GM12878 (cell line): ENCODE measurements around the gene RFXANK. TPM values are rescaled to one million over a fixed set of nuclear protein-coding genes. Genes with fewer than 3 reads are reported as not detected.
A peak's percentile ranks its signal among the peaks of the same experiment; 100 is the strongest.

ENCODE experiments used
- ATAC-seq: fragments of 200-7000 bp; cut with Tn5 transposase; 3 replicates; pipeline ENCODE4 v1.9.1; 2020; ENCODE audit warnings: mild to moderate bottlenecking, moderate library complexity
- BruUV-seq: library from RNA; stranded (reverse); fragments of 400-500 nt; replicated peaks from 2 replicates; lab custom pipeline; 2021; lab: Mats Ljungman, UMichigan
- CTCF ChIA-PET: fragments of 300-600 bp; sonication (Branson Sonifier 250); formaldehyde crosslinking; extraction: SDS; loops from one replicate; lab custom pipeline; 2021; ENCODE audit warnings: inconsistent platforms; lab: Yijun Ruan, JAX
- POLR2A ChIA-PET: fragments of 350-600 bp; formaldehyde crosslinking; extraction: SDS; loops from one replicate; lab custom pipeline; 2021; ENCODE audit warnings: inconsistent platforms; lab: Charles Lee
- RAD21 ChIA-PET: fragments of 300-600 bp; sonication (Branson Sonifier 250); formaldehyde crosslinking; loops from one replicate; lab custom pipeline; 2023; ENCODE audit warnings: antibody characterized with exemption; ENCODE audit not compliant: unreplicated experiment; lab: Charles Lee
- SMC1A ChIA-PET: fragments of 300-600 bp; sonication (Branson Sonifier 250); formaldehyde crosslinking; loops from one replicate; lab custom pipeline; 2023; ENCODE audit not compliant: unreplicated experiment, uncharacterized antibody; lab: Charles Lee
- DNase-seq: peaks from one replicate; pipeline ENCODE4 v3.0.0-alpha.2; 2011; ENCODE audit warnings: low read depth, low spot score
- FAIRE-seq: peaks from 3 replicates; lab custom pipeline; 2011; peaks lifted over from hg19 to GRCh38; lab: Jason Lieb, UNC
- H2AFZ ChIP-seq: 2 replicates; pipeline ENCODE4 v1.6.0; 2011; ENCODE audit warnings: low read depth, low read length, control low read depth; ENCODE audit not compliant: control insufficient read depth
- H3K27ac ChIP-seq: 2 replicates; pipeline ENCODE4 v1.5.1; 2011; ENCODE audit warnings: control low read depth; ENCODE audit not compliant: control insufficient read depth, insufficient read depth
- H3K27me3 ChIP-seq, 2 experiments: replicated peaks in 1 of 2; 2 replicates each; pipeline versions ENCODE4 v1.6.0 to v1.6.1; 2011; ENCODE audit warnings: low read length in 1 of 2; ENCODE audit not compliant: control insufficient read depth in 2 of 2, insufficient read depth in 2 of 2
- H3K36me3 ChIP-seq, 2 experiments: 2 replicates each; pipeline ENCODE4 v1.5.1; 2011; ENCODE audit warnings: low read length in 1 of 2; ENCODE audit not compliant: control insufficient read depth in 2 of 2, insufficient read depth in 2 of 2
- H3K4me1 ChIP-seq: 2 replicates; pipeline ENCODE4 v1.6.1; 2011; ENCODE audit warnings: mild to moderate bottlenecking, low read length, moderate library complexity, mixed read lengths; ENCODE audit not compliant: control insufficient read depth, insufficient read depth
- H3K4me2 ChIP-seq: 2 replicates; pipeline ENCODE4 v1.6.0; 2011; ENCODE audit warnings: control low read depth; ENCODE audit not compliant: control insufficient read depth, insufficient read depth
- H3K4me3 ChIP-seq: fragments of 200-600 bp; sonication (generic); 2 replicates; pipeline ENCODE4 v1.5.1; 2016
- H3K79me2 ChIP-seq: 2 replicates; pipeline ENCODE4 v1.6.0; 2011; ENCODE audit warnings: low read length; ENCODE audit not compliant: control insufficient read depth, insufficient read depth
- H3K9ac ChIP-seq: 2 replicates; pipeline ENCODE4 v1.8.0; 2011; ENCODE audit warnings: low read length, control low read depth, mixed read lengths; ENCODE audit not compliant: control insufficient read depth, insufficient read depth
- H3K9me3 ChIP-seq: replicated peaks from 3 replicates; pipeline ENCODE4 v1.5.1; 2011; ENCODE audit warnings: mild to moderate bottlenecking, low read length; ENCODE audit not compliant: control insufficient read depth, insufficient read depth
- H4K20me1 ChIP-seq: 2 replicates; pipeline ENCODE4 v1.6.0; 2011; ENCODE audit not compliant: control insufficient read depth, insufficient read depth
- BCL11A ChIP-seq: IDR thresholded peaks from 2 replicates; pipeline ENCODE4 v1.6.1; 2011; ENCODE audit warnings: low read depth, low read length
- BCLAF1 ChIP-seq: fragments of 450-650 bp; IDR thresholded peaks from 2 replicates; pipeline ENCODE4 v1.6.1; 2017; ENCODE audit warnings: antibody characterized with exemption, mild to moderate bottlenecking, moderate library complexity
- CHD1 ChIP-seq: IDR thresholded peaks from 2 replicates; pipeline ENCODE4 v1.6.1; 2012; ENCODE audit warnings: low read depth, low read length, improper control_type of control experiment
- EED ChIP-seq: sonication (generic); IDR thresholded peaks from 2 replicates; pipeline ENCODE4 v1.6.1; 2016; ENCODE audit warnings: antibody characterized with exemption, low read depth
- FOXM1 ChIP-seq: IDR thresholded peaks from 2 replicates; pipeline ENCODE4 v1.6.1; 2012; ENCODE audit warnings: low read depth, mild to moderate bottlenecking, inconsistent platforms, low read length, moderate library complexity
- HDAC6 ChIP-seq: fragments of 200-600 bp; sonication (generic); IDR thresholded peaks from one replicate; pipeline ENCODE4 v1.8.0; 2017; ENCODE audit warnings: antibody characterized with exemption; ENCODE audit not compliant: unreplicated experiment
- HDGF ChIP-seq: fragments of 450-650 bp; IDR thresholded peaks from 2 replicates; pipeline ENCODE4 v1.6.1; 2016; ENCODE audit warnings: antibody characterized with exemption
- IKZF1 ChIP-seq: fragments of 450-650 bp; conservative IDR thresholded peaks from 2 replicates; pipeline ENCODE4 v1.6.1; 2017; ENCODE audit warnings: antibody characterized with exemption, mild to moderate bottlenecking
- JUND ChIP-seq: IDR thresholded peaks from 2 replicates; pipeline ENCODE4 v1.6.1; 2012; ENCODE audit warnings: low read depth, mild to moderate bottlenecking, low read length, improper control_type of control experiment, moderate library complexity
- MEF2A ChIP-seq: IDR thresholded peaks from 2 replicates; pipeline ENCODE4 v1.6.1; 2011; ENCODE audit warnings: low read depth, mild to moderate bottlenecking, low read length, moderate library complexity; ENCODE audit not compliant: insufficient read depth
- NFIC ChIP-seq: IDR thresholded peaks from 2 replicates; pipeline ENCODE4 v1.6.1; 2012; ENCODE audit warnings: low read depth, mild to moderate bottlenecking, inconsistent platforms, low read length, moderate library complexity
- NR2C2 ChIP-seq: IDR thresholded peaks from 2 replicates; pipeline ENCODE4 v1.6.1; 2011; ENCODE audit warnings: borderline replicate concordance, low read depth; ENCODE audit not compliant: control insufficient read depth, insufficient read length
- SUPT20H ChIP-seq: IDR thresholded peaks from 2 replicates; pipeline ENCODE4 v1.6.1; 2011; ENCODE audit warnings: low read depth, mild to moderate bottlenecking, low read length, moderate library complexity, borderline replicate concordance; ENCODE audit not compliant: control insufficient read depth
- YY1 ChIP-seq: IDR thresholded peaks from 2 replicates; pipeline ENCODE4 v1.6.1; 2011; ENCODE audit warnings: low read depth, mild to moderate bottlenecking, low read length
- WGBS: methylation state at CpG from one replicate; pipeline ENCODE4 v1.1.6; 2016; ENCODE audit warnings: low lambda C conversion rate; ENCODE audit not compliant: insufficient replicate concordance, insufficient coverage; ENCODE audit errors: missing lambda C conversion rate; 5-methylcytosine and 5-hydroxymethylcytosine counted together
- in situ Hi-C: fragments of 300-500 bp; cut with MboI; formaldehyde crosslinking; loops from 9 replicates; pipeline ENCODE4 v1.14.3; 2018; ENCODE audit warnings: mixed read lengths
- intact Hi-C: fragments of 100-400 bp; cut with micrococcal nuclease; formaldehyde crosslinking; loops from one replicate; pipeline ENCODE4 v1.14.2; 2022; ENCODE audit not compliant: unreplicated experiment
- polyA plus RNA-seq, 11 experiments: library from polyadenylated mRNA; depleted of rRNA in 4 of 11; unstranded in 6 of 11; stranded (reverse) in 5 of 11; fragments of >200 nt; fragmentation: Nextera tagmentation in 4 of 11; fragmentation: Illumina TruSeq in 1 of 11; extraction: Ambion mirVana in 4 of 11; extraction: Trizol in 1 of 11; gene quantifications; 1 replicate in 1 of 11; 2 replicates in 10 of 11; pipeline versions ENCODE4 v1.2.1 to v1.2.3, GENCODE V29; 2011 to 2016; ENCODE audit warnings: inconsistent platforms in 2 of 11, missing spikeins in 2 of 11, low read depth in 1 of 11
- total RNA-seq, 4 experiments: library from RNA; depleted of rRNA in 3 of 4; stranded (reverse); fragments of >200 nt in 3 of 4; fragmentation: Illumina TruSeq in 1 of 4; extraction: Trizol in 1 of 4; gene quantifications; 2 replicates each; pipeline versions ENCODE4 v1.2.1 to v1.2.3, GENCODE V29; 2013 to 2021
- TF ChIP-seq, protein P1 (sequence below): fragments of 450-650 bp; IDR thresholded peaks from 2 replicates; pipeline ENCODE4 v1.6.1; 2017; ENCODE audit warnings: low read depth, mild to moderate bottlenecking, moderate library complexity
- TF ChIP-seq, protein P2 (sequence below): fragments of 450-650 bp; IDR thresholded peaks from 2 replicates; pipeline ENCODE4 v1.6.1; 2017; ENCODE audit warnings: borderline replicate concordance

The RFXANK gene
- total and polyA plus RNA-seq, 10 of the 15 experiments (the other 5 are each of a cell fraction or from before 2014, with no cell fraction given): 70.8 to 125 (median 95.7) TPM

- TF ChIP-seq FOXM1: no peak
- TF ChIP-seq MEF2A: no peak
- 0 out of 2 replicates have a peak, but pooled peaks have one; percentile 63 for TF ChIP-seq HDGF
These were observed 34.2 kb upstream of the RFXANK start (continued) for GRCh38 chr19:19157808-19158207.

DNA sequence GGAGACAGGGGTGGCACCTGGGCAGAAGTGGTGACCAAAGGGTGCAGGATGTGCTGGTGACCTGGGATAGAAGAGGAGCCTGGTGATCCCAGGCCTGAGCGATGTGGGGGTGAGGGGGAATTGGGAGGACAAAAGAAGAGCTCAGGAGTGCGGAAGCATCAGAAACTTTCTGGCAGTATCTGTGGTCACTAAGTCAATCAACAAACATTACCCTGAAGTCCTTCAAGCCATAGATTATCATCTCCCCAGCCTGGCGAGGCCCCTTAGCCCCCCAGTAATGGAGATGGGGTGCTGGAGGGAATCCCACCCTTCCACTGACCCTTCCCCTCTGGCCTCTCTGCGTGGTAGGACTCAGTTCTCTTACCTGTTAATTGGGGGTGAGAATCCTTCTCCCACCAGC, 32.5 kb upstream of the RFXANK start:
- no peak for FAIRE-seq
- H3K27ac ChIP-seq: peak overlapping the region; percentile 82
- no peaks in the 10 kb centered on the region; the same call in 2 of the 3 replicates for H3K9me3 ChIP-seq
- H3K4me1 ChIP-seq: peaks cover 61% of the 10 kb centered on the region
- SMC1A ChIA-PET: interaction anchor here (1.3 to 7.4 kb wide), 6 partner anchors 8 to 32 kb away, joined by 3 to 83 read pairs (median 6); partner anchors contain the start of genes BORCS8 and MEF2B
- 62% methylated on average over 4 of the region's 4 CpGs for WGBS
- RAD21 ChIA-PET: interaction anchor here (1.5 to 17.5 kb wide), 2 partner anchors 11 to 14 kb away, joined by 4 to 394 read pairs; partner anchors contain the start of gene MEF2B
- POLR2A ChIA-PET: interaction anchor here (1.1 to 7.7 kb wide), 2 partner anchors 8 to 9 kb away, joined by 9 to 74 read pairs; partner anchors contain the start of gene MEF2B
- no peak overlapping the region for H3K4me3 ChIP-seq
- H3K27me3 ChIP-seq: no peaks in the 10 kb centered on the region
- DNase-seq: no peak
- intact Hi-C loops (no loop called here), in situ Hi-C loops (no loop called here)
- no peak overlapping the region for H2AFZ ChIP-seq
- peaks cover 2% of the 10 kb centered on the region for H3K79me2 ChIP-seq
- no TSS peak for BruUV-seq
- peaks cover 0 to 3% of the 10 kb centered on the region in 2 experiments; a peak in 1 of 4 replicates for H3K36me3 ChIP-seq
- H4K20me1 ChIP-seq: no peaks in the 10 kb centered on the region
- no peak for ATAC-seq
- peak overlapping the region; percentile 93 for H3K4me2 ChIP-seq
- no peak overlapping the region; the same call in 1 of the 2 replicates for H3K9ac ChIP-seq
- CTCF ChIA-PET: interaction anchor here (7.3 to 11.3 kb wide), 3 partner anchors 10 to 15 kb away, joined by 57 to 135 read pairs (median 86); partner anchors contain the start of gene MEF2B
- TF ChIP-seq BCLAF1: no peak
- TF ChIP-seq YY1: no peak
- TF ChIP-seq BCL11A: no peak
- TF ChIP-seq, protein P1, sequence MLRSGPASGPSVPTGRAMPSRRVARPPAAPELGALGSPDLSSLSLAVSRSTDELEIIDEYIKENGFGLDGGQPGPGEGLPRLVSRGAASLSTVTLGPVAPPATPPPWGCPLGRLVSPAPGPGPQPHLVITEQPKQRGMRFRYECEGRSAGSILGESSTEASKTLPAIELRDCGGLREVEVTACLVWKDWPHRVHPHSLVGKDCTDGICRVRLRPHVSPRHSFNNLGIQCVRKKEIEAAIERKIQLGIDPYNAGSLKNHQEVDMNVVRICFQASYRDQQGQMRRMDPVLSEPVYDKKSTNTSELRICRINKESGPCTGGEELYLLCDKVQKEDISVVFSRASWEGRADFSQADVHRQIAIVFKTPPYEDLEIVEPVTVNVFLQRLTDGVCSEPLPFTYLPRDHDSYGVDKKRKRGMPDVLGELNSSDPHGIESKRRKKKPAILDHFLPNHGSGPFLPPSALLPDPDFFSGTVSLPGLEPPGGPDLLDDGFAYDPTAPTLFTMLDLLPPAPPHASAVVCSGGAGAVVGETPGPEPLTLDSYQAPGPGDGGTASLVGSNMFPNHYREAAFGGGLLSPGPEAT: no peak
- TF ChIP-seq NR2C2: no peak
- no peak for TF ChIP-seq EED
- TF ChIP-seq NFIC: no peak
- no peak for TF ChIP-seq IKZF1
- no peak for TF ChIP-seq HDAC6
- TF ChIP-seq SUPT20H: no peak
- no peak for TF ChIP-seq CHD1
- TF ChIP-seq, protein P2, sequence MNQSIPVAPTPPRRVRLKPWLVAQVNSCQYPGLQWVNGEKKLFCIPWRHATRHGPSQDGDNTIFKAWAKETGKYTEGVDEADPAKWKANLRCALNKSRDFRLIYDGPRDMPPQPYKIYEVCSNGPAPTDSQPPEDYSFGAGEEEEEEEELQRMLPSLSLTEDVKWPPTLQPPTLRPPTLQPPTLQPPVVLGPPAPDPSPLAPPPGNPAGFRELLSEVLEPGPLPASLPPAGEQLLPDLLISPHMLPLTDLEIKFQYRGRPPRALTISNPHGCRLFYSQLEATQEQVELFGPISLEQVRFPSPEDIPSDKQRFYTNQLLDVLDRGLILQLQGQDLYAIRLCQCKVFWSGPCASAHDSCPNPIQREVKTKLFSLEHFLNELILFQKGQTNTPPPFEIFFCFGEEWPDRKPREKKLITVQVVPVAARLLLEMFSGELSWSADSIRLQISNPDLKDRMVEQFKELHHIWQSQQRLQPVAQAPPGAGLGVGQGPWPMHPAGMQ: no peak
- TF ChIP-seq JUND: no peak
